SK-N-SH (cell line): ENCODE results near the gene LAMA1. TPM values are rescaled to one million over a fixed set of nuclear protein-coding genes. Genes with fewer than 3 reads are reported as not detected.

ENCODE experiments used
- CTCF ChIA-PET: fragments of 300-600, 350-600 bp; formaldehyde crosslinking; extraction: SDS; loops from one replicate; lab custom pipeline; 2021; lab: Yijun Ruan, JAX
- POLR2A ChIA-PET: fragments of 350-600 bp; sonication (Branson Sonifier 250); formaldehyde crosslinking; extraction: SDS; loops from one replicate; lab custom pipeline; 2020; ENCODE audit warnings: antibody characterized with exemption, inconsistent platforms; lab: Yijun Ruan, JAX
- DNase-seq: peaks from one replicate; pipeline ENCODE4 v3.0.0; 2012
- H2AFZ ChIP-seq: fragments of 200-600 bp; sonication (generic); 2 replicates; pipeline ENCODE4 v1.8.1; 2016; ENCODE audit warnings: antibody characterized with exemption, mild to moderate bottlenecking, low read depth
- H3F3A ChIP-seq: fragments of 200-600 bp; sonication (generic); replicated peaks from 2 replicates; pipeline ENCODE3; 2016; ENCODE audit warnings: antibody characterized with exemption, mild to moderate bottlenecking; ENCODE audit not compliant: insufficient read depth
- H3K27ac ChIP-seq, 2 experiments: fragments of 200-500 bp in 1 of 2; fragments of 200-600 bp in 1 of 2; sonication (Bioruptor generic) in 1 of 2; sonication (generic), shearing (Covaris generic) in 1 of 2; 2 replicates each; pipeline versions ENCODE4 v1.5.1 to v1.6.1; 2014 to 2016; ENCODE audit warnings: low read depth in 2 of 2, inconsistent platforms in 1 of 2, low read length in 1 of 2, mild to moderate bottlenecking in 1 of 2, mixed read lengths in 1 of 2
- H3K27me3 ChIP-seq: fragments of 200-600 bp; sonication (generic), shearing (Covaris generic); 2 replicates; pipeline ENCODE4 v1.6.1; 2016; ENCODE audit warnings: mixed run types; ENCODE audit not compliant: insufficient read depth
- H3K36me3 ChIP-seq, 2 experiments: fragments of 200-500 bp in 1 of 2; fragments of 200-600 bp in 1 of 2; sonication (Bioruptor generic) in 1 of 2; sonication (generic) in 1 of 2; replicated peaks in 1 of 2; 2 replicates each; pipeline versions ENCODE3 to v1.5.1; 2014 to 2016; ENCODE audit warnings: low read length in 1 of 2, mild to moderate bottlenecking in 1 of 2; ENCODE audit not compliant: insufficient read depth in 2 of 2, control insufficient read depth in 1 of 2
- H3K4me1 ChIP-seq, 2 experiments: fragments of 200-500 bp in 1 of 2; fragments of 200-600 bp in 1 of 2; sonication (Bioruptor generic) in 1 of 2; sonication (generic), shearing (Covaris generic) in 1 of 2; 2 replicates each; pipeline versions ENCODE4 v1.5.1 to v1.6.1; 2014 to 2016; ENCODE audit warnings: low read depth in 1 of 2, low read length in 1 of 2, mixed run types in 1 of 2; ENCODE audit not compliant: insufficient read depth in 2 of 2, control insufficient read depth in 1 of 2
- H3K4me2 ChIP-seq: fragments of 200-600 bp; sonication (generic), shearing (Covaris generic); 2 replicates; pipeline ENCODE4 v1.6.1; 2017; ENCODE audit warnings: mixed run types
- H3K4me3 ChIP-seq, 2 experiments: fragments of 200-500 bp in 1 of 2; fragments of 200-600 bp in 1 of 2; sonication (Bioruptor generic) in 1 of 2; sonication (generic), shearing (Covaris generic) in 1 of 2; 2 replicates each; pipeline versions ENCODE4 v1.5.1 to v1.8.1; 2014 to 2016; ENCODE audit warnings: low read depth in 2 of 2, inconsistent platforms in 1 of 2, low read length in 1 of 2, mild to moderate bottlenecking in 1 of 2, mixed read lengths in 1 of 2, moderate library complexity in 1 of 2
- H3K79me2 ChIP-seq: fragments of 200-600 bp; sonication (generic); 2 replicates; pipeline ENCODE4 v1.8.1; 2017; ENCODE audit warnings: mild to moderate bottlenecking; ENCODE audit not compliant: insufficient read depth
- H3K9ac ChIP-seq: fragments of 200-600 bp; sonication (generic); 2 replicates; pipeline ENCODE4 v1.6.1; 2017; ENCODE audit warnings: mixed run types
- H3K9me2 ChIP-seq: fragments of 200-600 bp; sonication (generic); 2 replicates; pipeline ENCODE4 v1.6.1; 2017; ENCODE audit warnings: mixed run types
- H3K9me3 ChIP-seq: fragments of 200-600 bp; sonication (generic); 2 replicates; pipeline ENCODE4 v1.6.1; 2017; ENCODE audit warnings: mixed run types, mild to moderate bottlenecking, moderate library complexity
- H4K20me1 ChIP-seq: fragments of 200-600 bp; sonication (generic); 2 replicates; pipeline ENCODE4 v1.6.1; 2017; ENCODE audit warnings: mild to moderate bottlenecking, mixed run types; ENCODE audit not compliant: insufficient read depth
- ELF1 ChIP-seq: IDR thresholded peaks from 2 replicates; pipeline ENCODE4 v1.4.0; 2012
- EP300 ChIP-seq, 2 experiments: IDR thresholded peaks; 2 replicates each; pipeline versions ENCODE4 v1.4.0 to v1.6.1; 2012; ENCODE audit warnings: borderline replicate concordance in 1 of 2, low read depth in 1 of 2, low read length in 1 of 2
- GATA2 ChIP-seq: sonication (generic); formaldehyde crosslinking; IDR thresholded peaks from 2 replicates; pipeline ENCODE4 v1.5.0; 2020; ENCODE audit warnings: mild to moderate bottlenecking, missing genetic modification reagents
- NFIC ChIP-seq: IDR thresholded peaks from 2 replicates; pipeline ENCODE4 v1.4.0; 2012; ENCODE audit warnings: borderline replicate concordance
- PBX3 ChIP-seq: IDR thresholded peaks from 2 replicates; pipeline ENCODE4; 2012
- POLR2AphosphoS5 ChIP-seq: IDR thresholded peaks from 2 replicates; pipeline ENCODE4 v1.6.1; 2012; ENCODE audit warnings: low read depth, low read length
- RXRA ChIP-seq: IDR thresholded peaks from 2 replicates; pipeline ENCODE4 v1.4.0; 2012; ENCODE audit warnings: low read depth, mild to moderate bottlenecking, borderline replicate concordance
- SIN3A ChIP-seq: IDR thresholded peaks from 2 replicates; pipeline ENCODE4 v1.6.1; 2012; ENCODE audit warnings: low read depth, mild to moderate bottlenecking, low read length, moderate library complexity, borderline replicate concordance
- TEAD4 ChIP-seq: IDR thresholded peaks from 2 replicates; pipeline ENCODE4 v1.4.0; 2012; ENCODE audit warnings: mild to moderate bottlenecking, borderline replicate concordance; ENCODE audit not compliant: insufficient read depth
- WGBS: methylation state at CpG from one replicate; pipeline ENCODE4 v1.1.6; 2017; ENCODE audit warnings: low lambda C conversion rate; 5-methylcytosine and 5-hydroxymethylcytosine counted together
- polyA plus RNA-seq, 3 experiments: library from polyadenylated mRNA; depleted of rRNA; stranded (reverse); fragments of >200 nt; gene quantifications; 2 replicates each; pipeline ENCODE4 v1.2.3, GENCODE V29; 2012

The LAMA1 gene
- polyA plus RNA-seq, 1 of the 3 experiments (the other 2 are of a cell fraction): 0.07 TPM

GRCh38 chr18:6948281-6949055 is 169.1 kb downstream of the LAMA1 start:
- Histone ChIP-seq H3K79me2 (no peaks in the 10 kb centered on the region), H3K9me2 (no peaks in the 10 kb centered on the region), H3K4me1 (no peaks in the 10 kb centered on the region), H3F3A (no peaks in the 10 kb centered on the region), H4K20me1 (no peaks in the 10 kb centered on the region), H2AFZ (no peak overlapping the region), H3K4me3 (no peak overlapping the region), H3K36me3 (no peaks in the 10 kb centered on the region), H3K4me2 (no peak overlapping the region), H3K9me3 (no peaks in the 10 kb centered on the region), H3K27ac (no peak overlapping the region), H3K27me3 (no peaks in the 10 kb centered on the region), H3K9ac (no peak overlapping the region)
- no peak for TF ChIP-seq POLR2AphosphoS5
- ChIA-PET POLR2A (no interaction called here), CTCF (interaction anchor here (0.6 to 1.4 kb wide), 3 partner anchors 27 to 406 kb away, joined by 3 read pairs; no protein-coding TSS in a partner anchor)
- no peak for DNase-seq
- WGBS: 70% methylated on average over 15 of the region's 16 CpGs

DNA sequence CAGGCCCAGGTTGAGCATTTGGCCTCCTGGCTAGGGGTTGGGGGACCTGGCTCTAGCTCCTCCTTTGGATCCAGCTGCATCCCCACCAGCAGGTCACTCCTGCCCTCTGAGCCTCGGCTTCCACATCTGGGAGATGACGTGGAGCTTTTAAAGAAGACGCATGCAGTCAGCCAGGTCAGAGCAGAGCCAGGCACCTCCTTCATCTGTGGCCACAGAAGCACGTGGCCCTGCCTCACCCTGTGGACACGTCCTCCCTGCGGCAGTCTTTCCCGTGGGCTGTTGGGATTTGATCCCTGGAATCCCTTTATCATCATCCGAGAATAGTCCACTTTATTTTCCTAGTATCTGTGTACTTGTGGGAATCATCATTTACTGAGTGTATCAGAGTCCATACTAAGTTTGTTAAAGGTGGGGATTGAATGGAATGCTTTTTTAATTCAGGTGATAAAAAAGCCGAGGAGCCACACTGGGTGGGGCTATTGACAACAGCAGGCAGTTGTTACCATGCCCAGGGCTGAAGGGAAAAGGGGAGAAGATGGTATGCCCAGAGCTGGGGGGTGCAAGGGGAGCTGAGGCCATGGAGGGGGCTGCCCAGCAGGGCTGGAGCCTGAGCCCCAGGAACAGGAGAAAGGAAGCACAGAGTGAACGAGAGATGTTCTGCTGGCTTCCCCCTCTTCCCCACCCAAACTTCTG is 170.1 kb downstream of the LAMA1 start:
- 43% methylated on average over 8 of the region's 10 CpGs for WGBS
- TF ChIP-seq TEAD4: no peak
- Histone ChIP-seq H3K27ac (no peak overlapping the region), H3K4me1 (no peaks in the 10 kb centered on the region), H3K9me2 (no peaks in the 10 kb centered on the region), H3K9me3 (no peaks in the 10 kb centered on the region), H4K20me1 (no peaks in the 10 kb centered on the region), H2AFZ (no peak overlapping the region), H3K36me3 (no peaks in the 10 kb centered on the region), H3K4me3 (no peak overlapping the region), H3K4me2 (no peak overlapping the region), H3K27me3 (no peaks in the 10 kb centered on the region), H3K9ac (no peak overlapping the region), H3F3A (no peaks in the 10 kb centered on the region), H3K79me2 (no peaks in the 10 kb centered on the region)
- CTCF ChIA-PET: interaction anchor here (0.6 to 1.4 kb wide), 3 partner anchors 26 to 405 kb away, joined by 3 read pairs; no protein-coding TSS in a partner anchor
- POLR2A ChIA-PET: no interaction called here
- no peak for DNase-seq

DNA sequence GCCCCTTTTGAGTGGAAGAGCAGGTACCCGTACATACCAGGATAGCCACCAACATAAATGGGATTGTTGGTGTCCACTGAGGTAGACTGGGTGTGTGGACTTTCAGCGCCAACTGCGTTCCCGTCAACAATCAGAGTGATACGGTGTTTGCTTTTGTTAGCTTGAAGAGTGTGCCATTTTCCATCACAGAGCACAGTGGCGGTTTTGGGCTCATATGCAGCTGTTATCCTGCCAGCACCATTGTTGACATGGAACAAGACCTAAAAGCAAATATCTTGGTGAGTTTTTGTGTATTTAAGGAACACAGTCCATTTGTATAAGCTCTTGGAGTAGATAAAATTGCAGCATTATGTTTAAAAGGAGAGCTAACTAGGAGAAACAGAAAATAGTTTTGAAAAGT is 174.5 kb downstream of the LAMA1 start:
- CTCF ChIA-PET: no interaction called here
- no peak for TF ChIP-seq RXRA
- no peak for TF ChIP-seq NFIC
- TF ChIP-seq SIN3A: no peak
- no peak for TF ChIP-seq PBX3
- no peak for TF ChIP-seq EP300 (IDR thresholded peaks at IDR 0.05; ENCODE audit: borderline replicate concordance in 1 of 2, low read depth in 1 of 2, low read length in 1 of 2)
- TF ChIP-seq GATA2: no peak
- TF ChIP-seq ELF1: no peak
- TF ChIP-seq, all 33 proteins: peak for 0
- Histone ChIP-seq H3K9me2 (no peaks in the 10 kb centered on the region), H2AFZ (no peak overlapping the region), H3F3A (no peaks in the 10 kb centered on the region), H3K9me3 (no peaks in the 10 kb centered on the region), H4K20me1 (no peaks in the 10 kb centered on the region), H3K79me2 (no peaks in the 10 kb centered on the region), H3K27ac (no peak overlapping the region), H3K4me3 (no peak overlapping the region), H3K9ac (no peak overlapping the region), H3K4me2 (no peak overlapping the region), H3K27me3 (no peaks in the 10 kb centered on the region), H3K36me3 (no peaks in the 10 kb centered on the region), H3K4me1 (peaks cover 0 to 7% of the 10 kb centered on the region in 2 experiments; a peak in 1 of 4 replicates)
- 60% methylated on average over 6 of the region's 6 CpGs for WGBS
- POLR2A ChIA-PET: no interaction called here
- DNase-seq: no peak
